Caco-2 (cell line): Measurements from ENCODE around the gene ACAA1. TPM values are rescaled to one million over a fixed set of nuclear protein-coding genes. Genes with fewer than 3 reads are reported as not detected.

Source experiments
- BruUV-seq: library from RNA; stranded (reverse); fragments of 400-500 nt; replicated peaks from 2 replicates; lab custom pipeline; 2021; lab: Mats Ljungman, UMichigan
- CTCF ChIA-PET: fragments of 300-600 bp; sonication (Branson Sonifier 250); formaldehyde crosslinking; loops from one replicate; lab custom pipeline; 2022; ENCODE audit warnings: antibody characterized with exemption; lab: Charles Lee
- POLR2A ChIA-PET: fragments of 300-600 bp; sonication (Branson Sonifier 250); formaldehyde crosslinking; loops from one replicate; lab custom pipeline; 2022; ENCODE audit warnings: antibody characterized with exemption; lab: Charles Lee
- DNase-seq, 2 experiments: peaks; one replicate each; pipeline versions ENCODE4 v3.0.0 to v3.0.0-alpha.2; 2020 to 2022
- H3K27me3 ChIP-seq: replicated peaks from 2 replicates; pipeline ENCODE4 v1.6.0; 2011; ENCODE audit warnings: low read length; ENCODE audit not compliant: control insufficient read depth, insufficient read depth
- H3K36me3 ChIP-seq: 2 replicates; pipeline ENCODE4 v1.5.1; 2011; ENCODE audit warnings: low read length; ENCODE audit not compliant: control insufficient read depth, insufficient read depth
- H3K4me1 ChIP-seq: fragments of 250-450 bp; sonication (Bioruptor Pico); 2 replicates; pipeline ENCODE4 v1.5.1; 2020; ENCODE audit warnings: mild to moderate bottlenecking
- H3K4me3 ChIP-seq: 2 replicates; pipeline ENCODE4 v1.5.1; 2011; ENCODE audit warnings: low read depth, mild to moderate bottlenecking, control low read depth, low read length
- H3K9me3 ChIP-seq: fragments of 250-450 bp; sonication (Bioruptor Pico); 2 replicates; pipeline ENCODE4 v1.5.1; 2020; ENCODE audit warnings: mild to moderate bottlenecking, moderate library complexity
- H3K27ac Mint-ChIP-seq: one replicate; pipeline ENCODE4 v1.8.0; 2022; ENCODE audit warnings: mixed read lengths; ENCODE audit not compliant: unreplicated experiment
- H3K27me3 Mint-ChIP-seq: one replicate; pipeline ENCODE4 v1.8.0; 2022; ENCODE audit warnings: mixed read lengths; ENCODE audit not compliant: insufficient read depth, unreplicated experiment
- H3K36me3 Mint-ChIP-seq: one replicate; pipeline ENCODE4 v1.8.0; 2022; ENCODE audit warnings: mild to moderate bottlenecking, mixed read lengths; ENCODE audit not compliant: insufficient read depth, unreplicated experiment
- H3K4me1 Mint-ChIP-seq: one replicate; pipeline ENCODE4 v1.8.0; 2022; ENCODE audit warnings: low read depth, mixed read lengths; ENCODE audit not compliant: unreplicated experiment
- H3K4me3 Mint-ChIP-seq: one replicate; pipeline ENCODE4 v1.8.0; 2022; ENCODE audit warnings: mild to moderate bottlenecking, moderate library complexity, mixed read lengths; ENCODE audit not compliant: unreplicated experiment
- H3K9me3 Mint-ChIP-seq: one replicate; pipeline ENCODE4 v1.8.0; 2022; ENCODE audit warnings: mixed read lengths; ENCODE audit not compliant: unreplicated experiment
- CTCF ChIP-seq, 2 experiments: fragments of 200-600 bp in 1 of 2; IDR thresholded peaks; 1 replicate in 1 of 2; 2 replicates in 1 of 2; pipeline versions ENCODE4 v1.5.1 to v1.8.0; 2011 to 2022; ENCODE audit warnings: antibody characterized with exemption in 1 of 2, control low read depth in 1 of 2, inconsistent platforms in 1 of 2, low read depth in 1 of 2, low read length in 1 of 2, mild to moderate bottlenecking in 1 of 2, moderate library complexity in 1 of 2; ENCODE audit not compliant: insufficient read depth in 1 of 2, severe bottlenecking in 1 of 2, unreplicated experiment in 1 of 2
- intact Hi-C: fragments of 100-400 bp; cut with micrococcal nuclease; formaldehyde crosslinking; loops from one replicate; pipeline ENCODE4 v1.10.0; 2022; ENCODE audit not compliant: unreplicated experiment
- total RNA-seq: library from RNA; stranded (reverse); gene quantifications from 2 replicates; pipeline ENCODE4 v1.2.3, GENCODE V29; 2022

The ACAA1 gene
- total RNA-seq, 1 experiment from 2014 or later, result 139 TPM

GRCh38 chr3:38095669-38096483 lies 41.1 kb downstream of the ACAA1 start:
- peaks cover 7% of the 10 kb centered on the region for H3K4me1 Mint-ChIP-seq
- no peak overlapping the region for H3K4me3 Mint-ChIP-seq
- intact Hi-C loops, result no loop called here
- peaks cover 8% of the 10 kb centered on the region for H3K27me3 Mint-ChIP-seq
- H3K9me3 ChIP-seq, result no peaks in the 10 kb centered on the region
- CTCF ChIA-PET, result no interaction called here
- BruUV-seq, result no TSS peak
- no peak for TF ChIP-seq CTCF (IDR thresholded peaks at IDR 0.05; ENCODE audit: insufficient read depth in 1 of 2, low read depth in 1 of 2, low read length in 1 of 2, severe bottlenecking in 1 of 2, unreplicated experiment in 1 of 2)
- no peaks in the 10 kb centered on the region for H3K36me3 Mint-ChIP-seq
- no peak overlapping the region for H3K4me3 ChIP-seq
- POLR2A ChIA-PET, result no interaction called here
- no peaks in the 10 kb centered on the region for H3K4me1 ChIP-seq
- no peak overlapping the region for H3K27ac Mint-ChIP-seq
- H3K27me3 ChIP-seq, result no peaks in the 10 kb centered on the region
- no peaks in the 10 kb centered on the region for H3K36me3 ChIP-seq
- H3K9me3 Mint-ChIP-seq, result no peaks in the 10 kb centered on the region
- no peak for DNase-seq

- no peak for DNase-seq
- Histone ChIP-seq H3K4me1 (no peaks in the 10 kb centered on the region), H3K9me3 (no peaks in the 10 kb centered on the region), H3K4me3 (no peak overlapping the region), H3K36me3 (no peaks in the 10 kb centered on the region), H3K27me3 (no peaks in the 10 kb centered on the region)
- CTCF ChIA-PET, result no interaction called here
- H3K27me3 Mint-ChIP-seq, result peaks cover 8% of the 10 kb centered on the region
- no peak overlapping the region for H3K4me3 Mint-ChIP-seq
- TF ChIP-seq CTCF (IDR thresholded peaks at IDR 0.05; ENCODE audit: insufficient read depth in 1 of 2, low read depth in 1 of 2, low read length in 1 of 2, severe bottlenecking in 1 of 2, unreplicated experiment in 1 of 2), result no peak
- no peaks in the 10 kb centered on the region for H3K9me3 Mint-ChIP-seq
- H3K4me1 Mint-ChIP-seq, result peaks cover 5% of the 10 kb centered on the region
- POLR2A ChIA-PET, result no interaction called here
- BruUV-seq, result no TSS peak
- intact Hi-C loops, result no loop called here
- H3K36me3 Mint-ChIP-seq, result no peaks in the 10 kb centered on the region
- H3K27ac Mint-ChIP-seq, result no peak overlapping the region
Measured at GRCh38 chr3:38094999-38095398, 41.9 kb downstream of the ACAA1 start.

- intact Hi-C loops, result no loop called here
- Histone ChIP-seq H3K9me3 (no peaks in the 10 kb centered on the region), H3K4me1 (no peaks in the 10 kb centered on the region), H3K4me3 (no peak overlapping the region), H3K36me3 (no peaks in the 10 kb centered on the region), H3K27me3 (no peaks in the 10 kb centered on the region)
- Mint-ChIP-seq H3K36me3 (peaks cover under 1% of the 10 kb centered on the region), H3K4me1 (no peaks in the 10 kb centered on the region), H3K27me3 (peaks cover 8% of the 10 kb centered on the region), H3K9me3 (no peaks in the 10 kb centered on the region), H3K4me3 (no peak overlapping the region), H3K27ac (no peak overlapping the region)
- DNase-seq, result no peak
- TF ChIP-seq CTCF (IDR thresholded peaks at IDR 0.05; ENCODE audit: insufficient read depth in 1 of 2, low read depth in 1 of 2, low read length in 1 of 2, severe bottlenecking in 1 of 2, unreplicated experiment in 1 of 2), result no peak
- ChIA-PET CTCF (no interaction called here), POLR2A (no interaction called here)
- BruUV-seq, result no TSS peak
Measured at GRCh38 chr3:38090453-38090852, 46.5 kb downstream of the ACAA1 start.
